ENCODE results near the gene ATP2A3.

The ATP2A3 gene

DNA sequence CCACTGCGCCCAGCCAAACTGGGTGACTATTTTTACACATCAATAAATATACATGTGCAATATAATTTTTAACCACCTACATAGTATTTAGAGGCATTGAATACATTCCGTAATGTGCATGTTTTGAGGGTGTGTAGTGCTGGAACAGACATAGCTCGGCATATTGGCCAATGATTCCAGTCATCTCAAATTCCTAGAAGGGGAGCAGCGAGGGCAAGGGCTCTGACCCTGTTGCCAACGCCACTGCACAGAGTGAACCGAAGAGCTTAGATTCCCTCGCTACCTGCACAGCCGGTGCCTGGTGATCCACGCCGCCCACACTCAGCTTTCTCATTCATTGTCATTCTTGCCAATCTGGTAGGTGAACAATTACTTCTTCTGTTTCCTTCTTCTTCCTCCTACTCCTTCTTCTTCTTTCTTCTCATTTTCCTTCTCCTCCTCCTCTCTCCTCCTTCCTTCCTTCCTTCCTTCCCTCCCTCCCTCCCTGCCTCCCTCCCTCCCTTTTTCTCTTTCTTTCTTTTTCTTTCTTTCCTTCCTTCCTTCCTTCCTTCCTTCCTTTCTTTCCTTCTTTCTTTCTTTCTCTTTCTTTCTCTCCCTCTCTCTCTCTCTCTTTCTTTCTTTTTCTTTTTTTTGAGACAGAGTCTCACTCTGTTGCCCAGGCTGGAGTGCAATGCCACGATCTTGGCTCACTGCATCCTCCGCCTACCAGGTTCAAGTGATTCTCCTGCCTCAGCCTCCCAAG, 26.3 kb upstream of the ATP2A3 start:
- no peak for DNase-seq

DNA sequence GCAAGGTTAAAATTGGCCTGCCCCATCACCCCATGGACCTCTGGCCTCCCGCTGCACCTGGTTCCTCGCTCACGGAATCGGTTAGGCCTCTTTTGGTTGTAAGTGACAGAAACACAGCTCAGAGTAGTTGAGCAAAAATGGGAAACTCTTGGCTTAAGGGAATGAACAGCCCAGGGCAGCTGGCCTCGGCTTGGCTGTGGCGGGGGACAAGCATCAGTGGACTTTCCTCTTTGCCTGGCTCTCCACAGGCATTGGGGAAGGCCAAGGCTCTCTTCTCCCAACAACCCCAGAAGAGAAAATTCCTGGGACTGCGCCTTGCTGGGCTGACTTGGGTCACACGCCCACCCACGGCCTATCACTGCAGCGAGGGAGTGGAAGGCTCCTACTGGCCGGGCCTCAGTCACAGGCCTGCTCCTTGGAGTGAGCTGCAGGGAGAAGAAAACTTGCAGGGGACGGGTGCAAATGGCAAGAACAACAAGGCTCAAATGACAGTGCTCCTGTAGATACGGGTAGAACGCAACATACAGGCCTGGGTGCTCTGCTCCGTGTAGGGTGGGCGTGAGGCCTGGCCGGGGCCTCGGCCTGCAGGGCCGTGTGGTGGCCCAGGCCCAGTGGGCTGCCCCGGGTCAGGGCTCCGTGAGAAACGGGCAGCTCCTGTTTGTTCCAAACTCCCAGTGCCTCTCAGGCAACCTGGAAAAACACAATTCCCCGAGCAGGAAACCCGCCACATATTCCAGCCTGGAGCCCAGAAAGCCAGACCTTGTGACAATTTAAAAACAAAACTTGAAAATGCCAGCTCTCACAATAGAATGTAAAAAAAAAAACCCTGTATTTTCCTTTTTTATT, 25.0 kb upstream of the ATP2A3 start:
- DNase-seq: no peak

DNA sequence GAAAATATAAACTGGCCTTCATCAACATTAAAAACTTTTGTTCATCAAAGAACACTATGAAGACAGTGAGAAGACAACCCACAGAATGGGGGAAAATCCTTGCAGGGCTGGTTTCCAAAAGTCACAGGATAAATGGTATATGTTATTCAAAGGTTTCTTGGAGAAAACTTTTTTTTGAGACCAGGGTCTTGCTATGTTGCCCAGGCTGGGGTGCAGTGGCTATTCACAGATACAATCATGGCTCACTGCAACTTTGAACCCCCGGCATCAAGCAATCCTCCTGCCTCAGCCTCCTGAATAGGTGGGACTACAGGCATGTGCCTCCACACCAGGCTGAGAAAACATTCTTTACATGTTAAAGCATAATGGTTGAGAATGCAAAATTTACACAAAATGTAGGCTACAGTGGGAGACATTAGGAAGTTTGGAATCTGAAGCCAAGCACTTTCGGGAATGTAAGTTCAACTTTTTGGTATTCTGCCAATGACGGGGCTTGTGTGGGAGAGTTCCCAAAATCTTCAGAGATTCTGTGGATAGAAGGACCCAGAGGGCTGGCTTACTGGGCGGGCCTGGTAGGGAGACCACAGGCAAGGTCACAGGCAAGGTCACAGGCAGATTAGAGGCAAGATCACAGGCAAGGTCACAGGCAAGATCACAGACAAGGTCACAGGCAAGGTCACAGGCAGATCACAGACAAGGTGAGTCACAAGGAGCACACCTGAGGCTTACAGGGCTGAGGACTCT, 24.2 kb upstream of the ATP2A3 start:
- DNase-seq: no peak

DNA sequence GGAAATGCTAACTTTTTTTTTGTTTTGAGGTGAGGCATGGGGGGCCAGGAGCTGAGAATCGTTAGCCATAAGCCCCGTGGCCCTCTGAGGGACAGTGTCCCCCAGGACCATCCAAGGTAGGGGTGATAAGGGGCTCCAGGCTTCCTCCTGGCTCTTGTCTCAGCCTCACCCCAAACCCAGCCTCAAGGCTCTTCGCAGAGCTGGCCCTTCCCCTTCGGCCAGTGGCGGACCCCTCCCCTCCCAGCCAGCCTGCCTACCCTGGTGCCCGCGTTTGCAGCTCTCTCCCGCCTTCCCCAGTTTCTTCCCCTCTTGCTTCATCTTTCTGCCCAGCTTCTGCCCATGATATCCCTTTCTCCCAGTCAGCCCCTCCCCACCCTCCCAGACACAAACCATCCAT, 22.7 kb upstream of the ATP2A3 start:
- DNase-seq: no peak

DNA sequence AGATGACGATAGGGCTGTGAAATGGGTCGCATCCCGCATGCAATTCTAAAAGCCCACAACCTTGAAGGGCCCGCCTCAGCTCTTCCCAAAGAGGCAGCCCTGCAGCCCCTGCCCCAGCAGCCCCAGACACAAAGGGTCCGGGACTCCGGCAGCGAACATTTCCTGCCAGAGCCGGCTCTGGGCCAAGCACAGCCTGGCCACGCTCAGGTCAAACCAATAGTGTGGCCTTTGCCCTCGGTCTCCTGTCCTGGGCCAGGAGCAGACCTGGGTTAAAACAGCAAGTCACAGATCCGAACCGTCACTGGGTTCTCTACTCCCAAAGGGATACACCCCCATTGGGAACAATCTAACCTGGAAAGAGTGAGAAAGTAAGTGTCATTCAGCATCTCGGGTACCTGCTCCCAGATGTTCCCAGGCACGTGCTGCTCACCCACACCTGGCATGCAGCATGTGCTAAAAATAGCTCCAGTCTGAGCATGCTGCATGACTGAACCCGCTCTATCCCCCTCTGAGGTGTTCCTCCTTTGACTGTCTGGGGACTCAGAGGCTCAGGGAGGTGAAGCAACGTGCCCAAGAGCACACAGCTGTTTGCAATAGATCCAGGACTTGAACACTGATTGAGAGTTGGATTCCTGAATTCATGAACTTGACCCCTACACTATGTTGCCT, 22.2 kb upstream of the ATP2A3 start:
- no peak for DNase-seq

DNA sequence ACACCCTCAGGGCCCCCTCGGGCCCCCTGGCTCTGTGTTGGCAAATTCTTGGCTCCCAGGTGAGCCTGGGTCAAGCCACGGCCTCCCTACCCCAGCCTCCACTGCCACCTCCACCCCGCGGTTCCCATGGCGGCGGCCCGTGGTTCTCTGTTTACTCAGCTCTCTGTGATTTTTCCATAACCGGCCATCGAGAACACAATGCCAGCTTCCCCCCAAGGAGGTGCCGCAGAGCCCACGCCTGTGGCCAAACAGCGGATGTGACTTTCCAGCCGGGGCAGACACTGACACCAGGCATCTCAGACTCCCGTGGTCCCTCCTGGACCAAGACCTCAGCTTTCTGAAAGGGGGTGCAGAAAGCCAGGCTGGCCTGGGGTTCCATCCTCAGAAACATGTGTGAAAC, 21.6 kb upstream of the ATP2A3 start:
- no peak for DNase-seq

DNA sequence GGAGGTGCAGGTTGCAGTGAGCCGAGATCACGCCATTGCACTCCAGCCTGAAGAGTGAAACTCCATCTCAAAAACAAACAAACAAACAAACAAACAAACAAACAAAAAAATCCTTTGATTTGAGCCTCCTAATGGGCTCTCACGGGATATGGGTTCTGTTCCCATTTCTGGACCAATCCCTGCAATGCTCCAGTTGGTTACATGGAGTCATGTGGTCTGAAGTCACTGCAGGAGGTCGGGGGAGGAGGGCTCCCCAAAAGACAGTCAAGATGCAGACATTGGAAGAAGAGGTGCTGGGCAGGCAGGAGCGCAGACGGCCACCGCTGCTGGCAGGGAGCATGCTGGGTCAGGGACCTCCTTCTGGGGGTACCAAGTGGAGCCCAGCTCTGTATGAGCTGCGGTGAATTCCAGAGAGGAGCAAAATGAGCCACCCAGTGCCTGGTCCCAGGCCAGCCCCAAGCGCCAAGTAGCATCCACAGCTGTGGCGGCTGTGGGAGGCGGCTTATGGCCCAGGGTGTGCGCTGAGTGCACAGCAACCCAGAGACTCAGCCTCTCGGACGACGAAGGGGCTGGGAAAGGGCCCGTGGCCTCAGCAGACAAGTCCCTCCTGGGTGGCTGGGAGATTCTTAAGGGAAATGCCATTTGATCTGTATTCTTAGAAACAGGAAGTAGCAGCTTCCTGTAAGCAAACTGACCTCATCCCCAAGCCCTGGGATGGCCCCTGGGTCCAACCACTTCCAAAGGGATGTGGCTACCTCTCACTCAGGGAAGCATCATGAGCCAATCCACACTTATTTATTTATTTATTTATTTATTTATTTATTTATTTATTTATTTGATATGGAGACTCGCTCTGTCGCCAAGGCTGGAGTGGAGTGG, 19.6 kb upstream of the ATP2A3 start:
- DNase-seq: no peak

DNA sequence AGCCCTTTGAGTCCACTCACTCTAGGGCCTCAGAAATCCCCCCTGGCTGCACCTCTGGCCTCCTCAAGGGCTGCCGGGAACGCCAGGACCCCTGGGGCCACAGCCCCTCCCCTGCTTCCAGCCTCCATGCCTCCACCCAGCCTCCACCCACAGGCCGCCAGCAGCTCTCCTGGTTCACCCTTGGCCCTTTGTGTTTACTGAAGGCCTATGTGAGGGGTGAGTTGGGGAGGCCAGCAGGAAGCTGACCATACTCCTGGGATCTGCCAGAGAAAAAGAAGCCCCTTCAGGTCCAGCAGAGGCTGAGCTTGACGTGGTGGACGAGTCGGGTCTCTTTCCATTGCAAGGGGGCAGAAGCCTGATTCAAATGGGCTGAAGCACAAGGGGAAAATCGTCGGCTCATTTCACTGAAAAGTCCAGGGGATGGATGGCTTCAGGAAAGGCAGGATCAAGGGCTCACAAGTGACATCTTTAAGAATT, 18.3 kb upstream of the ATP2A3 start:
- DNase-seq: no peak

DNA sequence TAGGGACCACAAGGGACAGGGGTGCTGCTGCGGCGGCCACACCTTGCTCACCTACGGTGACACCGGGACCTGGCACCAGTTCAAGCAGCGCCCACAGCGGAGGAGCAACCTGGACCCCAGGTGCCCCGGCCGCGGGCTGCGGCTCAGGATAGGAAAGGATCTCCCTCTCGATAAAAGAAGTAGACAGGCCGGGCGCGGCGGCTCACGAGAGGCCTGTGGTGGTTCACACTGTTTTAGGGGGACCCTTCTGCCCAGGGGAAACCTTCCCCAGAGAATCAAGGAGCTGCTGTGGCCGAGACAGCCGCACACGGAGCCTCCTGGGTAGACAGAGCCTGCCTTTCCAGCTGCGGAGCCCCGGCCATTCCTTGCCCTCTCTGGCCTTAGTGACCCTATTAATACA, 17.9 kb upstream of the ATP2A3 start:
- DNase-seq: no peak

DNA sequence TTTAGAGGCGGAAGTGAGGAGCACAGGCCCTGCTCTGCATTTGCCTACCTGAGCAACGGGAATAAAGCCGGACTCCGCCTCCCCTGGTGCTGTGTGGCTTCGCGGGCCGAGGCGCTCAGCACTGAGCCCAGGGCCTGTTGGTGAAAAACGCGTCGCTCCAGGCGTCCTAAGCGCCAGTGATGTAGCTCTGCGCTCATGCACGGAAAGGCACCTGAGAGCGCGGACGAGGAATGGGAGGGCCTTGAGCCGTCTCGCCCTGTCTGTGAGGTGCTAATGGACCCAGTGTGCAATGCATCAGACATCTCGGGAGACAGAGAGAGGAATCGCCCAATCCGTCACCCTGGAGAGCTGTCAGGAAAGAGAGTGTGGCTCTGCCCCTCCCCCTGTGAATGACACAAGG, 17.2 kb upstream of the ATP2A3 start:
- DNase-seq: no peak

DNA sequence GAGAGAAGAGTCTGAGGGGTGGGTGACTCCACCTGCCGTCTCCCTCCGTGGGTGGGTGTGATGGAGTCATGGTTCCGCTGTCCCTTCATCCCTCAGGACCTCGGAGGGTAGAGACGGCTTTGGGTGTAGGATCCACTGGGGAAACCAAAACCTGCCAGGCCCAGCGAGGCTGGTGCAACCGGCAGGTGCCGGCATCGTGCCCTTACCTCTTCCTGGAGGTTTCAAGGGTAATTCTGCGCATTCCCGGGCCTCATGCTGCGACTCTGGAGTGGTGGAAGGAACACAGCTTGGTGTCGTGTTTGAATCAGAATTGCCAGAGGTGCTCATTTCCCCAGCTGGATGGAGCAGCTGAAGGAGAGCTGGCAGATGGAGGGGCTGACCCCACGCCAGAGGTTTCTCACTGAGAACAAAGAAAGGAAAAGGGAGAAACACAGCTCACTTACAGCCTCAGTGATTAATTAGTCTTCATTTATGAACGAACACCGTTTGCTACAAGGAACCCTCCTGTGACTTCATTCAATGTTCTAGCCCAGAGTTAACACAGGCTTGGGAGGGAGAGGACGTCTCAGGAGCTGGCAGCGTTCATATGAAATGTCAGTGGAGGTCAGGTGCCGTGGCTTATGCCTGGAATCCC, 16.3 kb upstream of the ATP2A3 start:
- DNase-seq: no peak

DNA sequence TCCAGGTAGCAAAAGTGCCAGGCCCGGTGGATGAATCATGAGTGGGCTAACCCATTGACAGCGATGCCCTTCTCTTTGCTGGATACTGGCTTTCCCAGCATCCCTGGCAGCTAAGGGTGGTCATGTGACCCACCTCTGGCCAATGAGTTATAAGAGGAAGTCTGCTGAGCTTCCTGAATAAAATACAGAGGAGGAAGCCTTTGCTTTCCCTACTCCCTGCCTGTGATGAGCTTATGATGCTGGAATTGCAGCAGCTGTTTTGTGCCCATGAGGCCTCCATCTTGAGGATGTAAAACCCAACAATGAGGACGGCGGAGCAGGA, 15.0 kb upstream of the ATP2A3 start:
- DNase-seq: no peak

DNA sequence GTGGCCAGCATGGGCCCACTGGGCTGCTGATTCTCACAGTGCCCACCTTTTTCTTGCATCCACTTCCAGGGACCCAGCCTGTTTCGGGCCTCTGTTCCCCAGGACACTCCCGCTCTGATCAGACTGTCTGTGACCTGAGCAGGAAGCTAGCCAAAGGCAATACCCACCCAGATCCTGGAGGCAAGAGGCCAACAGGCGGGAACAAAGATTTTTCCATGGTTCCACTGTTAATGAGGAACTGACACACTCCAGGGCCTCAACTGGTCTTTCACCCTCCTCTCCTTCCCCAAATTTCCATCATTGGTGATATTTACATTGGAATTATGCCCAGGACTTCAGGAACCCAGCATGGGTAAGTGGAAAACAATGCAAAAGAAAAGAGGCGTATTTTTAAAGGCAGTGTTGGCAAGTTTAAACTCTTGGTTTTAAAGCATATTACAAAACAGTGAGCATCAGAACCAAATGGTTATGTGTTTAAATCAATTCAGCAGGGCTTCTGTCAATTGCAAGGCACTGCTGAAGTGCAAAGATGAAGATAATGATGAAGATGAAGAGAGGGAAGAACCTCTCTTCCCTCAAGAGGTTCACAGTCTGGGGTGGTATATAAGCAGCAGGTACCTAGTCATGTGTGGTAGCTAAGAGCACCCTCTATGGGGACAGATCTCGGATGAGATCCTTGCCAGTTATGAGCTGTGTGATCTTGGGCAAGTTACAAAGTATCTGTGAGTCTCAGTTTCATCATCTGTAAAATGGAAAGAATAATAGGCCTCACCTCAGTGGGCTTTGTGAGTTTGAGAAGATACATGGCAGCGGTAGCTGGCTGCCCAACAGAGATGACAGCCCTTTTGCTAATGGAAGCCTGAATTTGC, 14.4 kb upstream of the ATP2A3 start:
- DNase-seq: no peak

DNA sequence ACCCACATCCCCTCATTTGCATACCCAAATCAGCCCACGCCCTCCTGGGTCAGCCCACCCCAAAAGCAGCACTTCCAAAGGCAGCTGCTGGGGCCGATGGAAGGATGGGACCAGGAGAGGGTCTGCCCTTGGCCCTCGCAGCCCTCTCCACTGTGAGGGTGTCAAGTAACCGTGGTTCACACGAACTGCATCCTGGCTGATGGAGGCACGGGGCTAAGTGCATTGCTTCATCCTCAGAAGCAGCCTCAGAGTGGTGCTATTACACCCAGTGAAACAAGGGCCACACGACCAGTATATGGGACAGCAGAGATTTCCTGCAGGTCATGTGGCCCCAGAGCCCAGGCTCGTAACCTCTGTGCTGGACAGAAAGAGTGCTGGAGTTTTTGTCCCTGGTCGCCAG, 13.2 kb upstream of the ATP2A3 start:
- no peak for DNase-seq

DNA sequence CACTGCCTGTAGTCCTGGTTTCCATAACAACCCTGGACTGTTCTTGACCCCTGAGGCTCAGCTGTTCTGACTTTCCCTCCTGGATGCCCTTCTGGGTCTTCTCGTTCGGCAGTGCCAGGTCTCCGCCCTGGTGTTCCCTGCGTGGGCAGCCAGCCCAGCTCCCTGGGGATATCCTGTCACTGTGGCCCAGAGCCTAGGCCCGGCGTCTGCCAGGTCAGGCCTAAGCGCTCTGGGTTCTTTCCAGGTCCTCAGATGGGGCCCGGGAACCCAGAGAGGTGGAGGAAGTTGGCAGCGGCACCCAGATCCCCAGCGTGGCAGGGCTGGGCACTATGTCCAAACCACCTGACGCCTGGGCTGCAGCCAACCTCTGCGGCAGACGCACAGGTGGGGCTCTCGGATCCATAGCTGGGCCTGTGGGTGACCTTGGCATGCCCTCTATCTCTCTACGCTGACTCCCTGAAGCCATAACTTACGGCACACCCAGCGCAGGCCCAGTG, 12.5 kb upstream of the ATP2A3 start:
- no peak for DNase-seq

DNA sequence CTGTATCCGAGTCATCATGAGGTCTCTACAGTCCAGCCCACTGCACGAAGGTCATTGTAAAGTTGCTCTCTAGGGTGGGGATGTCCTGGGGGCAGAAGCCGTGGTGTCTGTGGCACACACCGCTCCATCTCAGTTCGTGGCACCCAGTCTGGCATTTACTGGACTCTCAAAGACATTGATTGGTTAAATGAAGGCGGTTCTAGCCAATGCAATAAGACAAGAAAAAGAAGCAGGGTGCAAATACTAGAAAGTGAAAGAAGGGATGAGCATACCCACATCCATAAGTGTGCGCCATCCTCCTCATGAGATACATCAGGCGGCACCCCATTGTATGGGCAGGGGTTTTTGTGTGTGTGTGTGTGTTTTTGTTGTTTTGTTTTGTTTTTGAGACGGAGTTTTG, 10.7 kb upstream of the ATP2A3 start:
- no peak for DNase-seq

DNA sequence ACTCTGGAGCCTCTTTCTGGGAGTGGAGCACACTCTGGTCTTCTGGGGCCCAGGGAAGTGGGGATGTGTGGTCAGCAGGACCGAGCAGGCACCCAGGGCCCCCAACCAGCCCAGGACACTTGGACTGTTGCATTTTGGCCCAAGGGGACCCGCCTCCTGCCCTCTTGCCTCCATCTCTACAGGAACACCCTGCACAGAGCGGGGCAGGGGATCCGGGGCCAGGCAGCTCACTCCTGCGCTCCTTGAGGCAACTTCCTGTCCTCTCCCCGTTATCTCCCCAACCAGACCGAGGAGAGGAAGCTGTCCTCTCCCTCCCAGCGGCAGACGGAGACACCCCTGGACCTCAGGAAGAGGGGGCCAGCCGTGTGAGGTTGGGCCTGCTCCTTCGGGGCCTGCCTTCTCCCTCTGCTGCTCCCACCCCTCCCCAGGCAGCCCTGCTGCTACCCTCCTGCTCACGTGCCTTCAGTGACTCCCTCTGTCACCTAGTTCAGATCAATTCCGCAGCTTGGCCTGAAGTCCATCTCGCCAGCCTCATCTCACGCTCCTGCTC, 10.0 kb upstream of the ATP2A3 start:
- no peak for DNase-seq

DNA sequence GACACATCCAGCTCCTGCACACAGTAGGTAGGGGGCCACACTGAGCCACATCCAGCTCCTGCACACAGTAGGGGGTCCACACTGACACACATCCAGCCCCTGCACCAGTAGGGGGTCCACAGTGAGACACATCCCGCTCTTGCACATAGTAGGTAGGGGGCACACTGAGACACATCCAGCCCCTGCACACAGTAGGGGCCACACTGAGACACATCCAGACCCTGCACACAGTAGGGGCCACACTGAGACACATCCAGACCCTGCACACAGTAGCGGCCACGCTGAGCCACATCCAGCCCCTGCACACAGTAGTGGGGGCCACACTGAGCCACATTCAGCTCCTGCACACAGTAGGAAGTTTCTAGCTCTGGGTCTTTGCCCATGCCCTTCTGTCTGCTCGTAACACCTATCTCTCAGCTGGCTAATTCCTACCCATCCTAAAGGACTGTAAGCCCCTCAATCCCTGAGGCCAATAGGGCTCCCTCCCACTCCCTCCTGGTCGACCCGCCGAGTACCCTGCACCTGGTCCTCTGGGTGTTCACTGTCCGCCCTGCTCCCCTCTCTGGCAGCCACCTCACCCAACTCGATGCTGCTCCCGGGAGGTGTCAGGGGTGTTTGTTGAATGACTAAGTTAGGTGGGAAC, 9.4 kb upstream of the ATP2A3 start:
- no peak for DNase-seq

DNA sequence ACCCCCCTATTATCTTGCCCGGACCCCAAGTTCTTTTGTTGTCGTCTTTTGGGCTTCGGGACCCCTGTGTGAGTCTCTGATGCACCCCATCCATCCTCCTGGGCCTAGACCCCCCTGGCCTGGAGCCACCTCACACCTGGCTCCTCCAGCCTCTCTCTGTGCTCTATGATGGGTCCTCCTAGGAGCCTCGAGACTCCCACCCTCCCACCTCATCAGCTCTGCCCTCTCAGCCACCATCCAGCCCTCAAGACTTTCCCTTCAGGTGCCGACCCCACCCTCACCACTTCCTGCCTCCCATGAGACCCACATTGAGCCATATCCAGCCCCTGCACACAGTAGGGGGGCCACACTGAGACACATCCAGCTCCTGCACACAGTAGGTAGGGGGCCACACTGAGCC, 8.7 kb upstream of the ATP2A3 start:
- no peak for DNase-seq

DNA sequence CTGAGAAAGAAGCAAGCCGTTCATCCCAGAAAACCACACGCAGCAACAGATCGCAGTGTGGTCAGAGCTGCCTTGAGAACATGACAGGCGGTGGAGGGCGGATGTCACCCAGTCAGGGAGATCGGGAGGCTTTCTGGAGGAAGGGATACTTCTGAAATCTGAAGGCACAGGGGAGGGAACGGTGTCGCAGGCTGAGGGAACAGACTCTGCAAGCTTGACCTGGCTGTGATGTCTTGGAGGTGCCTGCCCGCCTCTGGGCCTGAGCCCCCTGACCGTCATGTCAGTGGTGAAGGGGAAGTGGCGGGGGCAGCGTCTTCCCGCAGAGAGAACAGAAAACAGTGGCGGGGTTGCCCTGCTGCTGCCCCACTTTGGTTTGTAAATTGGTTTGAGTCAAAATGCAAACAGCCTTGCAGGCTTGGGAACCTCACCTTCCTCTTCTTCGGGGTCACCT, 8.1 kb upstream of the ATP2A3 start:
- no peak for DNase-seq
